Inferior parietal cortex (tissue), 1 donor: ENCODE measurements around the gene SEMA3G.
A peak's percentile ranks its signal among the peaks of the same experiment; 100 is the strongest.

Experiments
- DNase-seq: peaks from one replicate; pipeline ENCODE4 v3.0.0-alpha.2; 2016; ENCODE audit errors: extremely low spot score

The SEMA3G gene

GRCh38 chr3:52438579-52439425 is 6.1 kb downstream of the SEMA3G start:
- no peak for DNase-seq

- DNase-seq: no peak
Observed at GRCh38 chr3:52438104-52438376, 6.9 kb downstream of the SEMA3G start.

GRCh38 chr3:52437326-52438103 is 7.4 kb downstream of the SEMA3G start:
- DNase-seq: no peak

- no peak for DNase-seq
Observed at GRCh38 chr3:52436500-52437149, 8.3 kb downstream of the SEMA3G start.

- DNase-seq: no peak
Observed at GRCh38 chr3:52435246-52436101, 9.4 kb downstream of the SEMA3G start.

GRCh38 chr3:52434491-52435115 is 10.3 kb downstream of the SEMA3G start:
- no peak for DNase-seq

GRCh38 chr3:52433996-52434479 is 10.9 kb downstream of the SEMA3G start:
- no peak for DNase-seq

- no peak for DNase-seq
Observed at GRCh38 chr3:52433328-52433995, 11.4 kb downstream of the SEMA3G start.

- DNase-seq: no peak
Observed at GRCh38 chr3:52432691-52433141, 12.2 kb downstream of the SEMA3G start.

GRCh38 chr3:52432225-52432624 is 12.7 kb downstream of the SEMA3G start:
- DNase-seq: no peak

GRCh38 chr3:52431459-52432223 is 13.3 kb downstream of the SEMA3G start:
- no peak for DNase-seq

GRCh38 chr3:52430416-52430810 is 14.5 kb downstream of the SEMA3G start:
- DNase-seq: no peak

GRCh38 chr3:52429779-52430415 is 15.0 kb downstream of the SEMA3G start:
- DNase-seq: no peak

- DNase-seq: no peak
Observed at GRCh38 chr3:52429031-52429430, 15.9 kb downstream of the SEMA3G start.

- peak; percentile 91 for DNase-seq
Observed at GRCh38 chr3:52428151-52429005, 16.5 kb downstream of the SEMA3G start.

GRCh38 chr3:52423173-52423572 is 21.7 kb downstream of the SEMA3G start:
- DNase-seq: no peak

GRCh38 chr3:52422669-52423068 is 22.2 kb downstream of the SEMA3G start:
- DNase-seq: no peak

GRCh38 chr3:52420388-52420787 is 24.5 kb downstream of the SEMA3G start:
- DNase-seq: no peak
